HepG2 (cell line): ENCODE results near the gene RTRAF.

Experiments
- CBX2 ChIP-seq, 2 experiments: fragments of 200-600 bp in 1 of 2; sonication (generic); formaldehyde crosslinking in 1 of 2; IDR thresholded peaks; 2 replicates each; pipeline versions ENCODE4 v1.7.0 to v1.8.1; 2018 to 2022; ENCODE audit warnings: low read depth in 2 of 2, low read length in 1 of 2, mild to moderate bottlenecking in 1 of 2, missing genetic modification reagents in 1 of 2
- CTCF ChIP-seq: sonication (generic); formaldehyde crosslinking; IDR thresholded peaks from 2 replicates; pipeline ENCODE4 v1.5.0; 2020; ENCODE audit warnings: mild to moderate bottlenecking, missing genetic modification reagents, moderate library complexity
- MIER2 ChIP-seq: IDR thresholded peaks from 2 replicates; pipeline ENCODE4 v1.6.1; 2016; ENCODE audit warnings: missing biosample characterization, missing genetic modification reagents
- NR3C1 ChIP-seq: sonication (generic); formaldehyde crosslinking; IDR thresholded peaks from 2 replicates; pipeline ENCODE4 v1.4.0; 2020; ENCODE audit warnings: missing genetic modification reagents
- TEAD2 ChIP-seq: sonication (generic); formaldehyde crosslinking; IDR thresholded peaks from 2 replicates; pipeline ENCODE4 v1.9.0; 2021; ENCODE audit warnings: missing genetic modification reagents
- ZNF274 ChIP-seq: sonication (generic); formaldehyde crosslinking; IDR thresholded peaks from 2 replicates; pipeline ENCODE4 v1.5.1; 2020; ENCODE audit warnings: mild to moderate bottlenecking, missing genetic modification reagents
- TF ChIP-seq, protein P1 (sequence below): sonication (generic); formaldehyde crosslinking; IDR thresholded peaks from 2 replicates; pipeline ENCODE4 v1.4.0; 2020; ENCODE audit warnings: mild to moderate bottlenecking, missing genetic modification reagents

DNA sequence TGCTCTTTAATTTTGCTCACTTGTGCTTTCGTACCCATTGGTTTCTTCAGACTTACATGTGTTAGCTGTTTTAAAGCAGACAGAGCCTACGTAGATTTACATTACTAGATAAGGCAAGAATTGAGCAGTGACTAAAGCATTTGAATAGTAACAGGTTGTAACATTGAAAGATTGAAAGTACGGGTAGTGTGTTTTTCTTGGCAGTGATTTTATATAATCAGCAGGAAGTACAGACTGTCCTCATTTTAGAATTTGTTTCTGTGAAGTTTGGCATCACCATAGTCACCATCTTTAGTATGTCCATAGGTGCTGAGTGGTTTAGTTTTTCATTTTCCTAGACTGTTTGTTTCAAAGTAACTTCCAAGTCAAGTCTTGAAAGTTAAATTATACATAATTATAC is 14.0 kb downstream of the RTRAF start:
- TF ChIP-seq NR3C1 (CRISPR knock-in tag) (no peak), TEAD2 (CRISPR knock-in tag) (no peak), ZNF274 (CRISPR knock-in tag) (no peak), MIER2 (CRISPR knock-in tag) (no peak), CBX2 (IDR thresholded peaks at IDR 0.05; ENCODE audit: low read depth, low read length) (no peak), CBX2 (CRISPR knock-in tag; IDR thresholded peaks at IDR 0.05; ENCODE audit: low read depth) (no peak), CTCF (CRISPR knock-in tag) (no peak)
- TF ChIP-seq, protein P1, sequence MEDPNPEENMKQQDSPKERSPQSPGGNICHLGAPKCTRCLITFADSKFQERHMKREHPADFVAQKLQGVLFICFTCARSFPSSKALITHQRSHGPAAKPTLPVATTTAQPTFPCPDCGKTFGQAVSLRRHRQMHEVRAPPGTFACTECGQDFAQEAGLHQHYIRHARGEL (CRISPR knock-in tag): no peak
